LNCAP (cell line): ENCODE data around the gene TPBG.

Experiments
- TF ChIP-seq, protein P1 (sequence below): fragments of 450-650 bp; IDR thresholded peaks from 2 replicates; pipeline ENCODE4 v1.5.1; 2017; ENCODE audit warnings: mild to moderate bottlenecking

Gene TPBG

DNA sequence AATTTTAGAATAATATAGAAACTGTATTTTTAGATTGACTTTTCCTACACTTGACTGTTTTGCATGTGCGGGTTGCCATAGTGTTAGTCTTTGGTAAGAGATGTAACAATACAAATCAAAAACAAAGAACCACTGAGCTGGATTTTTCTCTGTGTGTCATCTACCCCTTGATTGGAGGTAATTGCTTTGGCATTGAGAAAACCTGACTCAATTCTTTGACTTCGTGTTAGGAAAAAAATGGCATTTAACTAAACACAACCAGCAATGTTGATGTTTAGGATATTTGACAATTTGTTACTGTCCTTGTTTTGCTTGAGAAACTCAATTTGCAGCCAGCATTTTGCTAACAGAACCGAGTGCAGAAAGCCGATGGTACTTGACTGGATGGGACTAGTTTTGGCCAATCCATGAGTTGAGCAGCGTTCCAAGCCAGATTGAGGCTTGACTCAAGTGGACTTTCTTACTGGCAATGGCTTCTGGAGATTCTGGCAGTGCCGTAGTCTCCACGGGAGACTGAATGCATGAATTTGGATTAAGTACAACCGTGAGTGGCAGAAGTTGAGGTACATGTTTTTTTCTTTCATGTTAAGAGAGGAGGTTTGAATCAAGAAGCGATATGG is 17.1 kb downstream of the TPBG start:
- TF ChIP-seq, protein P1, sequence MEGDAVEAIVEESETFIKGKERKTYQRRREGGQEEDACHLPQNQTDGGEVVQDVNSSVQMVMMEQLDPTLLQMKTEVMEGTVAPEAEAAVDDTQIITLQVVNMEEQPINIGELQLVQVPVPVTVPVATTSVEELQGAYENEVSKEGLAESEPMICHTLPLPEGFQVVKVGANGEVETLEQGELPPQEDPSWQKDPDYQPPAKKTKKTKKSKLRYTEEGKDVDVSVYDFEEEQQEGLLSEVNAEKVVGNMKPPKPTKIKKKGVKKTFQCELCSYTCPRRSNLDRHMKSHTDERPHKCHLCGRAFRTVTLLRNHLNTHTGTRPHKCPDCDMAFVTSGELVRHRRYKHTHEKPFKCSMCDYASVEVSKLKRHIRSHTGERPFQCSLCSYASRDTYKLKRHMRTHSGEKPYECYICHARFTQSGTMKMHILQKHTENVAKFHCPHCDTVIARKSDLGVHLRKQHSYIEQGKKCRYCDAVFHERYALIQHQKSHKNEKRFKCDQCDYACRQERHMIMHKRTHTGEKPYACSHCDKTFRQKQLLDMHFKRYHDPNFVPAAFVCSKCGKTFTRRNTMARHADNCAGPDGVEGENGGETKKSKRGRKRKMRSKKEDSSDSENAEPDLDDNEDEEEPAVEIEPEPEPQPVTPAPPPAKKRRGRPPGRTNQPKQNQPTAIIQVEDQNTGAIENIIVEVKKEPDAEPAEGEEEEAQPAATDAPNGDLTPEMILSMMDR: no peak

DNA sequence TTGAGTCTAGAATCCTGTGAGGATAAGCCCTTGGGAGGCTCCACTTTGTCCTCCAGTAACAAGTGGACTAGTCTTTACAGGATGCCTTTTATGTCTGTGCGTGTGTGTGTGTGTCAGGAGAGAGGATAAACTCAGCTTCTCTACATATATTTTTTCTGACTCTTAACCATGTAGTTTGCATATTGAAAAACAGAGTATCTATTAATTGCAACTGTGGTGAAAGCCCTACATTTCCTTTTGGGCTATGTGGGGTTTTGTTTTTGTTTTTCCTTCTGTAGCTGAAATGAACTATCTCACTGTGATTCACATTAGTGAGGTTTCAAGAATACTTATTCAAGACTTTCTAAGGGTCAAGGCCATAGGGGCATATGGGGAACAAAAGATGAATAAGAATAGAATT is 17.7 kb downstream of the TPBG start:
- TF ChIP-seq, protein P1: no peak

DNA sequence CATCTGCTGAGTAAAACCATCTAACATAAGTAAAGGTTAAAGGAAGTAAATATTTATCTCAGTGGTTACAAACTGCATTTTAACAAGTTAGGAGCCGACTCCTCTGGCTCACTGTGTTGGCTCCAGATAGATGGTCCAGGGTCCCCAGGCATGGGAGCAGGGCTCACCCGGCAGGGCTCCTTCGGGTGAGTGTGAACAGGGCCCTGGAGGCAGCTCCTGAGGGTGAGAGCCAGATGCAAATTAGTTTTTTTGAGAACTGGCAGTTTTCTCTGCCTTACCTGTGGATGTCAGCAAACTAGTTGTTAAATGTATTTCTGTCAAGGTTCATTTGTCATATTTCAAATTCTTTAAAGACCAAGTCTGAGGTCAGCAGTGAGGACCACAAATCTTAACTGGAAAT is 21.5 kb downstream of the TPBG start:
- TF ChIP-seq, protein P1: no peak

DNA sequence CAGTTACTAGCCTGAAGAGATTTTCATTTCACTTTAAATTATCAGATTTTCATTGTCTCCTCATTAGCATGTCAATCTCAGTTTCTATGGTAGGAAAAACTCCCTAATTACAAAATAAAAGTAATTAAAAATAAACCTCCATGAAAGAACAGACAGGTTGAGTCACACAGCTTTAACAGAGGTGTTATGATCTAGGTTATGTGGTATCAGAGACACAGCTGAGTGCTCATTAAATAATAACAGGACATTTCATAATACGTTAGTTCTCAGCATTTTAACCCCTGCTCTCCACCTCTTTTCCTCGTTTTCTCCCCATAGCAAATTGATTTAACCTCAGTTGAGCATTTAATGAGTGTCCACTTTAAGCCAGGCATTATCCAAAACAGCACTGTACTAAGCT is 21.9 kb downstream of the TPBG start:
- TF ChIP-seq, protein P1: no peak

DNA sequence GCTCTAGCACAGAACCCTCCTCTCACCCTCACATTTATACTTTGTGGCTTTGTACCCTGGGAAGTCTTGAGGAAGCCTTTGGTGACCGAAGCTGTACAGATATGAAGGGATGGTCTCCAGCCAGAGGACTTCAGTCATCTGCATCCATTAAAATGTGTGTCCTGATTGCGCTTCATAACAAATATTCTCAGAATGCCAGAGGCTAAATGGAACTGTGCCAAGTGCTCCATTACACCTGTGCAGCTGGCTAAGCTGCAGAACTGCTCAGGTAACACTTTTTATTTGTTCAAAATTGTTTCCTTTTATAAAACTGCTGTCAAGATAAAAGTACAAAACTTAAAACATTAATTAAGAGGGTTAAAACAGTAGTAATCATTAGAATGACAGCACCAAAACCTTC is 22.3 kb downstream of the TPBG start:
- TF ChIP-seq, protein P1: no peak

DNA sequence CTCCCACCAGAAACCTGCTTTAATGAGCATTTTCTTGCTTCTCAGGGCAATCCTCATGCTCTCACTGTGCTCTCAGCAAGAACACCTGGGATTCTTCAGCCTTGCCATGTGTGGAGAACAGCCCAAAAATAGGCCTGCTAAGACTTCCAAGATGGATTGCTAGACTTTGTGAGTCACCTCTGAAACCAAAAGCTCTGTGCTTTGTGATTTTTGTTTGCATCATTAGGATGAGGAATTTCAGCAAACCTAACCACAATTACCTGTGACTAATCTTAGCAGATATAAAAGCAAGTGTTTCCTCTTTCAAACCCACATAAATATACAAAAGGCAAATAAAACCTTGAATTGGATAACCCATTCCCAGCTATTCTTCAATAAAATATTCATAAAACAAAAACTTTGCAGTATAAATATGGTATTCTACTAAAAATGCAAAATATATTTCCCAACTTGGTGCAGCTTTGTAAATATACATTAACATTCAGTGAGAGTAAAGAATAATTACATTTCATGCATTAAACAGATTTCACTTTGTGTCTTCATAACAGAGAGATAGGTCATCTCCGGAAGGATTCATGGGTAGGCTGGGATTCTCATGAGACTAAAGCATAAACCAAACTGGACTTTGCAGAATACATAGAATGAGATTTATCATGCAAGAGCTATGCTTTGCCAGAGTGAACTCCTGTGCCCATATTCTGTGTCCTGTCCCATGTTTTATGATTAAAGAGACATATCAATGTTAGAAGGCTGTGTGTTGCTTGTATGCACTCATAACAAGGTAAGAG is 33.5 kb downstream of the TPBG start:
- TF ChIP-seq, protein P1: no peak

DNA sequence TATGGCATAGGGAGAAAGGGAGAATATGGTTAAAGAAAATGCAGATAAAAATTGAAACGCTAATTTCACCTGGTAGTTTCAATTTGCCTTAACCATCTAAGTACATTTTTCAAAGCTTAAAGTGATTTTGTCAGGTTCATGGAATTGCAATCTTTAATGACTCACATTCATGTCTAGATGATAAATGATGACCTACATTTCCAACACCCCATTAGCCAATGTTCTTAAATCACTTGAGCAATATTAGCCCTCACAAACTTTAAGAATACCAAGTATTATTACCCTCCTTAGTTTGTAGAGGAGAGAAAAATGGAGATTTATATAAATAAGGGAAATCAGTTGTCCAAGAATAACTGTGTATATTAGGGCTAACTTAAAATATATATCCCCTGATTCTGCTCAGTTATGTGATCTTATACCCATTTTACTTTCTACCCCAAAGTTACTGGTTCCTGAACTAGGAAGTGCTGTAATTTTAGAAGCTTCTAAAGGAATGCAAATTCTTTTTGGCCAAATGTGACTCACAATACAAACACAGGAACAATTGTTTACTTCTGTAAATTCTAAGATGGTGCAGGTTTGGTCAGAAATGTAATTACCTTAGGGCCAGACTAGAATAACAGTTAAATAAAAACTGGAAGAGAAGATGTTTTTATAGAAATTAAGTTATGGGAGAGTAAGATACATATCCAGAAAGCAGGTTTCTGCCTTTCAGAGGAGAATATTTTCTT is 34.5 kb downstream of the TPBG start:
- TF ChIP-seq, protein P1: no peak
